Testis (tissue), 2 donors: ENCODE measurements around the gene TCF7L2.

Experiments used
- POLR2A ChIP-seq: fragments of 450-650 bp; IDR thresholded peaks from one replicate; pipeline ENCODE4 v1.6.1; 2017; ENCODE audit warnings: antibody characterized with exemption, mild to moderate bottlenecking, moderate library complexity
- TF ChIP-seq, protein P1 (sequence below), 3 experiments: fragments of 450-650 bp in 2 of 3; fragments of 200-600 bp in 1 of 3; sonication (generic) in 1 of 3; IDR thresholded peaks; one replicate each; pipeline ENCODE4 v1.5.1; 2016 to 2019; ENCODE audit warnings: antibody characterized with exemption in 3 of 3, mild to moderate bottlenecking in 2 of 3, moderate library complexity in 1 of 3

DNA sequence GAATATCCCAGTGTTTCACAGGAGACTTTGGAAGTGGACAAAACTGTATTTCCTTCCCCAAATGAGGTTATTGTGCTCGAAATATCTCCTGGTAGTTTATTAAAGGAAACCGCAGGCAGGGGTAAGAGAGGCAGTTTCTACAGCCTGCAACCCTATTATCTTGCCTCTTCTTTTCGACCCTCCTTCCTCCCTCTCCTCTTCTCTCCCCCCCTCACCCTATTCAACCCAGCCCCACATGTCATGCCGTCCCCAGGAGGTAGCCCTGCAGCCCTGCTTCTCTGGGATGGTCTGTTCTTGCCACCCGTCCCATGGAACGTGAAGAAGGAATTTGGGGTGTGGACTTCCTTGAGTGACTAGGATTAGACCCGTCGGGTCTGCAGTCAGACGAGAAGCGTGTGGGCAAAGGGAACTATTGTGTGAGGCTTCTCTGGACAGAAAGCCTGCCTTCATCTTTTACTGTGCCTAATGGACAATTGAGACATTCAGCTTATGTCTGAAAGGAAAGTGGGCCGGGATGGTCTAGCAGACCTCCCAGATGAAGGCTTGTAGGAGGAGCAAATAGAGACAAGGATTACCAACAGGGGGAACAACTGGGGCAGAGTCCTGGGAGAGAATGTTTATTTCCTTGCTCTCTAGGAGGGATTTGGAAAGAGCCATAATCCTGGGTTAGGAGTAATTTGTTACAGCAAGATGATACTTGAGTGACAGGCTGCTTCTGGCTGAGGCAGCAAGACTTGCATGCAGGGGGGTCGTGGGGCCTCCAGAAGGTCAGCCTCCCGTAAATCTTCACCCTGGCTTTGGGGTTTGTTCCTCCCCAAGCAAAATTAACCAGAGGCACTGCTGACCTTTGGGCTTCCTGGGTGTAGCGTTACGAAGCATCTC is 77.8 kb downstream of the TCF7L2 start:
- TF ChIP-seq, protein P1, sequence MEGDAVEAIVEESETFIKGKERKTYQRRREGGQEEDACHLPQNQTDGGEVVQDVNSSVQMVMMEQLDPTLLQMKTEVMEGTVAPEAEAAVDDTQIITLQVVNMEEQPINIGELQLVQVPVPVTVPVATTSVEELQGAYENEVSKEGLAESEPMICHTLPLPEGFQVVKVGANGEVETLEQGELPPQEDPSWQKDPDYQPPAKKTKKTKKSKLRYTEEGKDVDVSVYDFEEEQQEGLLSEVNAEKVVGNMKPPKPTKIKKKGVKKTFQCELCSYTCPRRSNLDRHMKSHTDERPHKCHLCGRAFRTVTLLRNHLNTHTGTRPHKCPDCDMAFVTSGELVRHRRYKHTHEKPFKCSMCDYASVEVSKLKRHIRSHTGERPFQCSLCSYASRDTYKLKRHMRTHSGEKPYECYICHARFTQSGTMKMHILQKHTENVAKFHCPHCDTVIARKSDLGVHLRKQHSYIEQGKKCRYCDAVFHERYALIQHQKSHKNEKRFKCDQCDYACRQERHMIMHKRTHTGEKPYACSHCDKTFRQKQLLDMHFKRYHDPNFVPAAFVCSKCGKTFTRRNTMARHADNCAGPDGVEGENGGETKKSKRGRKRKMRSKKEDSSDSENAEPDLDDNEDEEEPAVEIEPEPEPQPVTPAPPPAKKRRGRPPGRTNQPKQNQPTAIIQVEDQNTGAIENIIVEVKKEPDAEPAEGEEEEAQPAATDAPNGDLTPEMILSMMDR (IDR thresholded peaks at IDR 0.05) = no peak
- TF ChIP-seq POLR2A = no peak
